ENCODE results near the gene QSOX1. TPM values are rescaled to one million over a fixed set of nuclear protein-coding genes. Genes with fewer than 3 reads are reported as not detected.

Gene QSOX1
- total RNA-seq, 1 experiment from 2014 or later = 69.0 TPM

DNA sequence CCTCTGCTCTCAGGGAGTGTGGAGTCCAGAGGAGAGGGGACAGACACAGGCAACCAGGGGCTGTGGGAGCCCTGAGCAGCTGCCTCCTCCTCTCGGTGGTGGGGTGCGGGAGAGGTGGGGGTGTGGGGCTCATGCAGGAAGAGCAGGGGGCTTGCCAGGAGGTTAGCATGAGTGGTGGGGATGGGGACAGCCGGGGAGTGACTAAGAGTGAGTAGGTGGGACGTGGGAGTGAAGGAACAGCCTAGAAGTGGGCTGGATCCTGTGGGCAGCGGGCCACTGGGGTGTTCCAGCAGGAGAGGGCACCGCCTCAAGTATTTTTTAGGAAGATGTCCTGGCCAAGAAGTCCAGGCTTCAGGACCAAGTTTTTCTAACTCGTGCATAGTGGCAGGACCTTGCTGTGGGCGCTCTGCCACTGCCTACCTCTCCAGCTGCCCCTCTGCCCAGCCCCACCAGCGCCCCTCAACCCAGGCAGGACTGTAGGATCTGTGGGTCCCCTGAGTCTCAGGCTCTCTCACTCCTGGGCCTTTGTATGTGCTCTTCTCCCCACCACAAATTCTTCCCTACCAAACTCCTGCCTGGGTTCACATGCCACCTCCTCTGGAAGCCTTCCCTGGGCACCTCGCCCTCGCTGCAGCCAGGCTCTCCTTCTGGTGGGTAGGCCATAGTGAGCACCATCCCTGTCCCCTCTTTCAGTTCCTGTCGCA is 56.6 kb downstream of the QSOX1 start:
- TF ChIP-seq, protein P1, sequence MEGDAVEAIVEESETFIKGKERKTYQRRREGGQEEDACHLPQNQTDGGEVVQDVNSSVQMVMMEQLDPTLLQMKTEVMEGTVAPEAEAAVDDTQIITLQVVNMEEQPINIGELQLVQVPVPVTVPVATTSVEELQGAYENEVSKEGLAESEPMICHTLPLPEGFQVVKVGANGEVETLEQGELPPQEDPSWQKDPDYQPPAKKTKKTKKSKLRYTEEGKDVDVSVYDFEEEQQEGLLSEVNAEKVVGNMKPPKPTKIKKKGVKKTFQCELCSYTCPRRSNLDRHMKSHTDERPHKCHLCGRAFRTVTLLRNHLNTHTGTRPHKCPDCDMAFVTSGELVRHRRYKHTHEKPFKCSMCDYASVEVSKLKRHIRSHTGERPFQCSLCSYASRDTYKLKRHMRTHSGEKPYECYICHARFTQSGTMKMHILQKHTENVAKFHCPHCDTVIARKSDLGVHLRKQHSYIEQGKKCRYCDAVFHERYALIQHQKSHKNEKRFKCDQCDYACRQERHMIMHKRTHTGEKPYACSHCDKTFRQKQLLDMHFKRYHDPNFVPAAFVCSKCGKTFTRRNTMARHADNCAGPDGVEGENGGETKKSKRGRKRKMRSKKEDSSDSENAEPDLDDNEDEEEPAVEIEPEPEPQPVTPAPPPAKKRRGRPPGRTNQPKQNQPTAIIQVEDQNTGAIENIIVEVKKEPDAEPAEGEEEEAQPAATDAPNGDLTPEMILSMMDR (conservative IDR thresholded peaks at IDR 0.05; ENCODE audit: low read depth, low read length) = no peak
- TF ChIP-seq EZH2 (IDR thresholded peaks at IDR 0.05; ENCODE audit: borderline replicate concordance, low read depth, low read length, poor library complexity, severe bottlenecking) = no peak
- intact Hi-C loops (cut with micrococcal nuclease; ENCODE audit: unreplicated experiment) = no loop called here
- CTCF ChIA-PET = no interaction called here

DNA sequence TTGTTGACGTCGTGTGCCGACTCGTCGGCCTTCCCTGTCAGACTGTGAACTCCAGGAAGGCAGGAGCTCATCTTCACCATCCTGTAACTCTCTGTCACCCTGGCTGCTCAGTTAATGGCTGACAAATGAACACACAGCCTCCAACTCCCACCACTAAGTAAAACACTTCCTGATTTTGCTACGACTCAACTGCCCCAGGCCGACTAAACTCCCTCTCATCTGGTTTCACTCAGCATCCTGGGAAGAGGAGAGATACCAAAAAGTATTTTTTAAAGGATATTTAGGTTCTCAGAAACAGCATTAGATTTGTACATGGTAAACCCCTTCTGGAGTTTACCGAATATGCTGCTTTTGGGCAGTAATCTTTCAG is 57.2 kb downstream of the QSOX1 start:
- Histone ChIP-seq H3K4me1 (ENCODE audit: insufficient read depth, low read length, poor library complexity, severe bottlenecking) (no peaks in the 10 kb centered on the region), H3K36me3 (ENCODE audit: insufficient read depth, low read length, poor library complexity, severe bottlenecking) (no peaks in the 10 kb centered on the region), H3K9me3 (ENCODE audit: low read depth, low read length, poor library complexity, severe bottlenecking) (no peaks in the 10 kb centered on the region), H3K27ac (ENCODE audit: low read depth, low read length, poor library complexity, severe bottlenecking) (no peak overlapping the region), H3K27me3 (replicated peaks; ENCODE audit: insufficient read depth, low read depth, low read length, poor library complexity) (no peaks in the 10 kb centered on the region), H3K4me3 (ENCODE audit: low read depth, low read length, poor library complexity, severe bottlenecking) (no peak overlapping the region)
- intact Hi-C loops (cut with micrococcal nuclease; ENCODE audit: unreplicated experiment) = no loop called here
- CTCF ChIA-PET = no interaction called here
- TF ChIP-seq, protein P1 (conservative IDR thresholded peaks at IDR 0.05; ENCODE audit: low read depth, low read length) = no peak
- TF ChIP-seq EZH2 (IDR thresholded peaks at IDR 0.05; ENCODE audit: borderline replicate concordance, low read depth, low read length, poor library complexity, severe bottlenecking) = no peak
- BruUV-seq (replicated peaks) = no TSS peak
- POLR2A ChIA-PET (ENCODE audit: low non-redundant PET) = no interaction called here
- DNase-seq (ENCODE audit: low spot score) = no peak

More for the DNA sequence above, 56.6 kb downstream of the QSOX1 start:
- H3K36me3 ChIP-seq (ENCODE audit: insufficient read depth, low read length, poor library complexity, severe bottlenecking) = no peaks in the 10 kb centered on the region
- BruUV-seq (replicated peaks) = no TSS peak
- H3K4me1 ChIP-seq (ENCODE audit: insufficient read depth, low read length, poor library complexity, severe bottlenecking) = no peaks in the 10 kb centered on the region
- H3K4me3 ChIP-seq (ENCODE audit: low read depth, low read length, poor library complexity, severe bottlenecking) = no peak overlapping the region
- POLR2A ChIA-PET (ENCODE audit: low non-redundant PET) = no interaction called here
- no peaks in the 10 kb centered on the region for H3K9me3 ChIP-seq (ENCODE audit: low read depth, low read length, poor library complexity, severe bottlenecking)
- H3K27ac ChIP-seq (ENCODE audit: low read depth, low read length, poor library complexity, severe bottlenecking) = no peak overlapping the region
- no peaks in the 10 kb centered on the region for H3K27me3 ChIP-seq (replicated peaks; ENCODE audit: insufficient read depth, low read depth, low read length, poor library complexity)
- DNase-seq (ENCODE audit: low spot score) = no peak

DNA sequence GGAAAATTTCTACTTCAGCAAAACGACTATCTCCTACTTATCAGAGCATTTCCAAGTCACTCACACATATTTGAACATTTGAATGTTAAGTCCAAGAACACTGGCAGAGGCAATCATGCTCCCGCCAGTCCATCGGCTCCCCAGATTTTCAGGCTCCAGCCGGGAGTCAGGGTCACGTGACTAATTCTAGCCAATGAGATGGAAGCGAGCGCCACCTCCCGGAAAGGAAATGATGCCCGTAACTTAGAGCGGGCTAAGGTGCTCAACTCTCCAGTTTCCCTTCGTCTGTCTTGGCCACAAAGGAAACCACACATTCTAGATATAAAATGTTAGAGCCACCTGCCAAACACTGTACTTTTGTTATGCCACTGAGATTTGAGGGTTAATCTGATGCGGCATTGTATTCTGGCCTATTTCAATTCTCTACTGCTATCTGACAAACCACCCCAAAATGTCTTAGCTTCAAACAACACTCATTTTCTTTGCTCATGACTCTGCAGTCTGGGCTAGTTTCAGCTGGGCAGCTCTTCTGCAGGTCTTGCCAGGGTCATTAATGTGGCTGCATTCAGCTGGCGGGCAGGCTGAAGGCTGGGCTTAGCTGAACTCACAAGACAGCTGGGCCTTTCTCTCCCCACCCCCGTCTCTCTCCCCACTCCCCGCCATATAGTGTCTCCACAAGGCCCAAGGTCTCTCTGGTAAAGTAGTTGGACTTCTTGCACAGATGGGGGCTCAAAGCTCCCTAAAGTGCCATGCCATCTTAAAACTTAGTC is 58.9 kb downstream of the QSOX1 start:
- intact Hi-C loops (cut with micrococcal nuclease; ENCODE audit: unreplicated experiment) = no loop called here
- ChIA-PET POLR2A (ENCODE audit: low non-redundant PET) (no interaction called here), CTCF (no interaction called here)
- TF ChIP-seq, protein P1 (conservative IDR thresholded peaks at IDR 0.05; ENCODE audit: low read depth, low read length) = 0 out of 2 replicates have a peak, but pooled peaks have one; percentile 22
- TF ChIP-seq EZH2 (IDR thresholded peaks at IDR 0.05; ENCODE audit: borderline replicate concordance, low read depth, low read length, poor library complexity, severe bottlenecking) = no peak
- H3K36me3 ChIP-seq (ENCODE audit: insufficient read depth, low read length, poor library complexity, severe bottlenecking) = no peaks in the 10 kb centered on the region
- H3K9me3 ChIP-seq (ENCODE audit: low read depth, low read length, poor library complexity, severe bottlenecking) = no peaks in the 10 kb centered on the region
- no TSS peak for BruUV-seq (replicated peaks)
- H3K4me3 ChIP-seq (ENCODE audit: low read depth, low read length, poor library complexity, severe bottlenecking) = no peak overlapping the region
- no peaks in the 10 kb centered on the region for H3K27me3 ChIP-seq (replicated peaks; ENCODE audit: insufficient read depth, low read depth, low read length, poor library complexity)
- DNase-seq (ENCODE audit: low spot score) = peak; percentile 52
- no peak overlapping the region for H3K27ac ChIP-seq (ENCODE audit: low read depth, low read length, poor library complexity, severe bottlenecking)
- H3K4me1 ChIP-seq (ENCODE audit: insufficient read depth, low read length, poor library complexity, severe bottlenecking) = no peaks in the 10 kb centered on the region
